DND-41 (cell line): ENCODE data around the gene ZNF823.

ENCODE experiments used
- CTCF ChIP-seq: IDR thresholded peaks from 2 replicates; pipeline ENCODE4 v1.5.1; 2012; ENCODE audit warnings: borderline replicate concordance, low read length, moderate library complexity, mild to moderate bottlenecking; ENCODE audit not compliant: poor library complexity, severe bottlenecking; ENCODE audit errors: extremely low read depth
- EZH2 ChIP-seq: IDR thresholded peaks from 3 replicates; pipeline ENCODE4 v1.6.1; 2012; ENCODE audit warnings: borderline replicate concordance, low read depth, mild to moderate bottlenecking, moderate library complexity, low read length, inconsistent platforms; ENCODE audit not compliant: severe bottlenecking

DNA sequence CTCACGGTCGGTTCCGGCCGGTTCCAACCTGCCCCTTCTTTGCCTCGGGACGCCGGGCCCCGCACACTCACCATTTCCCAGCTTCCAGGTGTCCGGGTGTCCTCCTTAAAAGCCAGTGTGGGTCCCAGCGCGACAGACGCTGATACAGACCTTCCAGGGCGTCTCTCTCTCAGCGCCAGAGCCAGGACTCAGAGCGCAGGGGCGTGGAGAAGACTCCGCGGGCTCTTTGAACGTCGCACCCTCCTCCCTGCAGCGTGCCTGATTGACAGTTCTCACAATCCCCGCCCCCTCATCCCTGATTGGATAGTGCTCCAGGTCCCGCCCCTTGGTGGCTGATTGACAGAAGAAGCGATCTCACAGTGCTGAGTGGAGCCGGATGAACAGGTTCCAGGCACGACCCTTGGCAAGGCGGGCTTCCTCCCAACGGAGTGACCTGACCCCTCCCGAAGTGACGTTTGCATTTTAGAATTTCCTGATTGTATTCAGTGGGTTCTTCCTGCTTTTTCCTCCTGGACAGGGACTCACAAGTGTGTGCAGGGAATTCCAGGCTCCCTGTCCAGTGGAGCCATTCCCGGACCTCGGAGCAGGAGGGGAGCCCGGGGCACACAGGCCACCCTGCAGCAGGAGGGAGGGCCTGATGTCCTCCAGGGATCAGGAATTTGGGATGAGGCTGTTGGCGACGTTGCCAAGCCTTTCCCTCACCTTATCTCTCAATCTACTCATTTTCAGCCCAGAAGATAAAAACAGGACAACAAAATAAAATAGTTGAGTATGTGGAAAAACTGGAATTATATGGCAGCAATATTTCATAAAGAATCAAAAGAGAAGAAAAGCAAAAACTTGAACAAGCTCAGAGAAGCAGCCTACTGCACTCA, at the start of gene ZNF823:
- TF ChIP-seq CTCF: no peak
- no peak for TF ChIP-seq EZH2
